ENCODE results near the gene FYN. TPM values are rescaled to one million over a fixed set of nuclear protein-coding genes. Genes with fewer than 3 reads are reported as not detected.

FYN gene
- total RNA-seq, 2 experiments from 2014 or later: 266 to 323 TPM

DNA sequence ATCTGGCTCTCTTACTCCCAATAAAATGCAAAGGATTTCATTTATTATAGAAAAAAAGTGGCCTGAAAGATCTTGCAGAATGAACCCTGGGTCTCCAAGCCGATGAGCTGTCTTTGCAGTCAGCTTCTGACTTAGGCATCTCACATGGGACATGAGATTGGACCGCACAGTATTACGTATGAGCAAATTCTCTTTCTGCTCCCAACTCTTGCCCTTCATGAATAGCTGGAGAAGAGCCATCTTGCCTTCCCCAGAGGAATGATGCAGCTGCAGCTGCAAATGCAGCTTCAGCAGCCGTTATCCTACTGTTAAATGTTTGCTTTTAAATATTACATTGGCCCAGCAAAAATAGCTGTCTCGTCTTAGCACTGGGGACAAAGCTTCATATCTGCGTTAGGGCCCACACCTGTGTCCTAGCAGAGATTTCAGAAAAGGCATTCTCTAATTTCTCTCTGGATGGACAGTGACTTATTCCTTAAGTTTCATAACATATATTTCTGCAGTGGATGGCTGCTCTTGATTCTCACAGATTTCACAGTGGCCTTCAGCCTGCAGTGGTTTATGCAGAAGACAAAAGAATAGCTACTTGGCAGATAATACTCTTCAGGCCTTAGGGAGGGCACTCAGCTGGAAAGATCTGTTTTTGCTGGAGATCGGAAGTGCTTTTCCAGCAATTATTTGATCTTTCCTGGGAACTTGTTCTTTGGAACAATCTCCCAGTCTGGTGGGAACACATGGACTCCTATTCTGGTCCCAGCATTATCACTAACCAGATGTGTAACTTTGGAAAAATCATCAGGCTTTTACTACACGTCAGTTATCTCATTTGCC is 129.2 kb downstream of the FYN start:
- no peaks in the 10 kb centered on the region for H3K27me3 Mint-ChIP-seq
- DNase-seq (no peak), ATAC-seq (no peak)
- CTCF ChIA-PET: interaction anchor here (0.7 to 1.6 kb wide), 4 partner anchors 9 to 52 kb away, joined by 3 read pairs; no protein-coding TSS in a partner anchor
- no peak overlapping the region for H3K4me3 Mint-ChIP-seq
- no peaks in the 10 kb centered on the region for H3K9me3 Mint-ChIP-seq (ENCODE audit: low read depth)
- H3K27ac Mint-ChIP-seq: no peak overlapping the region
- H3K36me3 Mint-ChIP-seq: peaks cover 73% of the 10 kb centered on the region
- peaks cover 93% of the 10 kb centered on the region for H3K4me1 Mint-ChIP-seq

DNA sequence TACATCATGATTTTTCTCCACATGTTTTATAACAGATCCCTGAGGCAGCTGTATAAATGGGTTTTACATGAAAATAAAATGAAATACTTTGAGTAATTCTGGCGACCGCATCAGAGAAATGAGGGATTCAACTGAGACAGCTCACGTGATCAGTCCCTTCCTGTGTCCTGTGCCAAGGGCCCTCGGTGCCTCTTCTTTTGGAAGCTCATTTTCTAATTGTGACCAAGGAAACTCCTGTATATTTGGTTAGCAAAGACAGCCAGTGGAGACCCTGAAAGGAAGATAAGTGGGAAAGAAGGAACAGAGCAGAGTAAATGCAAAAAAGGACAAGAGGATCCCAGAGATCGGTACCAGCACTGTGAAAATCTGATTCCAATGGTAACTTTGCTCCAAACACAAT is 129.9 kb downstream of the FYN start:
- Mint-ChIP-seq H3K4me1 (peaks cover 94% of the 10 kb centered on the region), H3K27ac (peak overlapping the region; percentile 24), H3K9me3 (ENCODE audit: low read depth) (no peaks in the 10 kb centered on the region), H3K27me3 (no peaks in the 10 kb centered on the region), H3K36me3 (peaks cover 75% of the 10 kb centered on the region), H3K4me3 (no peak overlapping the region)
- DNase-seq (peak; percentile 25), ATAC-seq (no peak)
- CTCF ChIA-PET: interaction anchor here (0.7 to 1.6 kb wide), 5 partner anchors 8 to 168 kb away, joined by 3 read pairs; no protein-coding TSS in a partner anchor

DNA sequence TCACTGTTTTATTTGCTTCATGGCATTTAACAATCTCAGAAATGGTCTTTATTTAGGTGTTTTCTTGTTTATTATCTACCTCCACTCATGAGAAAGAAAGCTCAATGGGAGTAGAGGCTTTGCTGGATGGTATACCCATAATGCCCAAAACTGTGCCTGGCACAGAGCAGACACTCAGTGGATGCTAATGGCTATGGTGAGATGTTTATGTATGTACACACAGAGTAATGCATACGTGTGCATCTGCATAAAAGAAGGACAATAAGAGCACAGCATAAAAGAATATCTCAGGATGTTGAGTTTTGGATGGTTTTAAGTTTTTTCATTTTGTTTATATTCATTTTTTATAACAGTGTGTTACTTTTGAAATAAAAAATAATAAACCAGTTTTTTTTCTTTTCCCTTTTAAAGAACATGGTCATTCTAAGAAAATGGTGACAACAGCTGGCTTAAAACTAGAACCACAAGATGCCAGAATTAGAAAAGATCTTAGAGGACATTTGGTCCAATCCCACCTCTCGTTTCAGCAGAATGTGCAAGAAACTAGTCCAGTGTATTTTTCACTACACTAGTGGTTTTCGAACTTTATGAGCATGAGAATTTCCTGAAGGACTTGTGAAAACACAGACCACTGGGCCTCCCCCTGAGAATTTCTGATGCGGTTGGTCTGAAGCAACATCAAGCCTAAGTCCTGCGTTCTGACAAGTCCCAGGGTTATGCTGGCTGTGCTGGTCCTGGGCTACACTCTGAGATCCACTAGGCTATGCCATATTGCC is 131.9 kb downstream of the FYN start:
- H3K4me1 Mint-ChIP-seq: peaks cover 94% of the 10 kb centered on the region

DNA sequence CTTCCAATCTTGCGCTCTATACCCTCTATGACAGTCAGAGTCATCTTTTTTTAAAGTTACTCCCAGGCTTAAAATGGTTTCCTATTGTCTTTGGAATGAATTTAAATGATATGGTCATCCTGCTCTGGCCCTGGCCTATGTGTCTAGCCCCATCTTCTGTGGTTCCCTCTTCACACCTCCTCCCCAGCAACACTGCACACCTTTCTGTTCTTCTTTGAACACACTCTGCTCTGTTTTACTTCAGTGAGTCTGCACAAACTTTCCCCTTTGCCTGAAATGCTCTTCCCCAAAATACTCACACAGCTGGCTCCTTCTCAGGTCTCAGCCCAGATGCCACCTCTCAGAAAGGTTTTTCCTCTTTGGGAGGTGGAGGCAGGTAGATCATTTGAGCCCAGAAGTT is 132.7 kb downstream of the FYN start:
- Mint-ChIP-seq H3K4me1 (peaks cover 94% of the 10 kb centered on the region), H3K4me3 (no peak overlapping the region), H3K27ac (peak overlapping the region; percentile 17), H3K36me3 (peaks cover 76% of the 10 kb centered on the region), H3K27me3 (no peaks in the 10 kb centered on the region), H3K9me3 (ENCODE audit: low read depth) (no peaks in the 10 kb centered on the region)
- no peak for ATAC-seq
- DNase-seq: peak; percentile 16
- CTCF ChIA-PET: interaction anchor here (0.7 to 1.6 kb wide), 4 partner anchors 9 to 19 kb away, joined by 3 to 4 read pairs (median 3); no protein-coding TSS in a partner anchor

More for the DNA sequence above, 131.9 kb downstream of the FYN start:
- DNase-seq: peak; percentile 33
- peaks cover 74% of the 10 kb centered on the region for H3K36me3 Mint-ChIP-seq
- H3K27ac Mint-ChIP-seq: peak overlapping the region; percentile 55
- CTCF ChIA-PET: interaction anchor here (0.7 to 1.6 kb wide), 5 partner anchors 10 to 24 kb away, joined by 3 to 4 read pairs (median 3); no protein-coding TSS in a partner anchor
- H3K9me3 Mint-ChIP-seq (ENCODE audit: low read depth): no peaks in the 10 kb centered on the region
- no peaks in the 10 kb centered on the region for H3K27me3 Mint-ChIP-seq
- ATAC-seq: no peak
- H3K4me3 Mint-ChIP-seq: no peak overlapping the region

DNA sequence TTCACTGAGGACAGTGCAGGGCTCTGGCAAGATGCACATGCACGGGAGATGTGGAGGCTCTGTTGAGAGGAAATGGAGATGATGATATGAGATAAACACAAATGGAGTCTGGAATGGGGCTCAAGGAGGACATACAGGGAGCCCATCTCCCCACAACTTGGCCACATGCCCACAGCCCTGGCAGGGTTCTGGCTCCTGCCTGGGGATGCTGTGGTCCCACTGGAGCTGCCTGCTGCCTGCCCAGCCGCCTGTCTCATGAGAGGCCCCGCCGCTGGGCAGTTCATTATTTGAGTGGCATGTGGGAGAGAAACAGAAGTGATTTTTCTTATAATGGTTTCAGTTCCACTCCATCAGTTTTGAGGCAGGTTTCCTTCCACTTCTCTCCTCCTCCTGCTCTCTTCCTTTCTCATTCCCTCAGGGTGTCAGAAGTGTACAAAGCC is 134.0 kb downstream of the FYN start:
- Mint-ChIP-seq H3K36me3 (peaks cover 81% of the 10 kb centered on the region), H3K27ac (peak overlapping the region; percentile 65), H3K4me3 (no peak overlapping the region), H3K27me3 (no peaks in the 10 kb centered on the region), H3K9me3 (ENCODE audit: low read depth) (peaks cover 2% of the 10 kb centered on the region), H3K4me1 (peaks cover 98% of the 10 kb centered on the region)
- CTCF ChIA-PET: no interaction called here
- ATAC-seq (no peak), DNase-seq (peak; percentile 33)

DNA sequence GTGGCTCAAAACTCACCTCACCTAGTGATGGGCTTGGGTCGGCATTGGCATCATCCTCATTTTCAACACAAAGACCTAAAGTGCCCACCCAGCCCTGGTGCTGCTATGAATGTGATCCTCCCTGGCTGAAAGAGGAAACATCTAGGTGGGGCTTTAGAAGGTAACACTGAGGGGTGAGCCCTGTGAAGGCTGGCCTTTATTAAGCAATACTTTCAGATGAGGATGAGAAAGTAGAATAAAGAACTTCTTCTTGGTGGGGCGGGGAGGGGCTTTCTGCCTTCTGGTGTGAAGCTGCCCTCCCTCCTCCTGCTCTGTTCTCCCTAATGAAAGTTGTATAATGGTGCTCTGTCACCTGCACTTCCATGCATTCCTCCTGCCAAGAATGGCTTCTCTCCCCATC is 134.6 kb downstream of the FYN start:
- peak overlapping the region; percentile 55 for H3K27ac Mint-ChIP-seq
- no peak for DNase-seq

DNA sequence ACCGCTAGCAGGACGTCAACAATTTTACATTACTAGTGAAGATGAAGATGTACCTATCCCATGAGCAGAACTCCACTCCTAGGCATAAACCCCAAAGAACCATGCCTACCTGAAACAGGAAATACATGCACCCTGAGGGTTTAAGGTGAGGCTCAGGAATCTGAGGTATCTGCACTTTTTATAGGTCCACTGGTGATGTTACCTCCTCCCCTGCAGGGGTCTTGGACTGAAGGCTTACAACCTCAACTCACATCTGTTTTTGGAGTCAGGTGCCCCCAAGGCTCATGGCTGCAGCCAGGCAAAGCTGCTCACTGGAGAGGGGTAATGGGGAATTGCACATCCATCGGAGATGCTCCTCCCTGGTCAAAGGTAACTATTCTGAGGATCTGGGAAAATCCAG is 135.1 kb downstream of the FYN start:
- no peak overlapping the region for H3K4me3 Mint-ChIP-seq
- DNase-seq: no peak
- peak overlapping the region; percentile 37 for H3K27ac Mint-ChIP-seq

More for the DNA sequence above, 134.6 kb downstream of the FYN start:
- Mint-ChIP-seq H3K4me3 (no peak overlapping the region), H3K36me3 (peaks cover 81% of the 10 kb centered on the region), H3K27me3 (no peaks in the 10 kb centered on the region), H3K4me1 (peaks cover 92% of the 10 kb centered on the region), H3K9me3 (ENCODE audit: low read depth) (peaks cover 2% of the 10 kb centered on the region)
- CTCF ChIA-PET: interaction anchor here (0.9 to 2.5 kb wide), 2 partner anchors 9 to 24 kb away, joined by 3 to 12 read pairs; no protein-coding TSS in a partner anchor
- ATAC-seq: no peak

DNA sequence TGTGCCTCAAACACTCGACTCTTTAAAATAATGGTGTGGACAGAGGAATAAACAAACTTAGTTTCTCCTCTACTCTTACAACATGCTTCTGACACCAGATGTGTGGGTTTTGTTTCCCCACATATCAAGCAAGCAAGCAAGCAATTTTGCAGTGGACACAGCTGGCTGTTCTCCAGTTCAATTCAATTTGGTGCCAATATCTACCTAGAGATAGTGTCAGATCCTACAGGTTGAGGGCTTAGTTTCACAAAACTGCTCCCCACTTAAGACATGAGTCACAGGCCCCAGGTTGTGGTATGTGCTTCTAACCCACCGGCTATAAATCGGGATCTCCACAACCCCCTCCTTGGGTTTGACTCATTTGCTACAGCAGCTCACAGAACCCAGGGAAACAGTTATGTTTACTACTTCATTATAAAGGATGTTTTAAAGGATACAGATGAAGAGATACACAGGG is 136.2 kb downstream of the FYN start:
- peaks cover 6% of the 10 kb centered on the region for H3K9me3 Mint-ChIP-seq (ENCODE audit: low read depth)
- peaks cover 84% of the 10 kb centered on the region for H3K36me3 Mint-ChIP-seq
- no peaks in the 10 kb centered on the region for H3K27me3 Mint-ChIP-seq
- H3K4me1 Mint-ChIP-seq: peaks cover 90% of the 10 kb centered on the region
- no peak overlapping the region for H3K4me3 Mint-ChIP-seq
- ATAC-seq (peak; percentile 80), DNase-seq (peak; percentile 75)
- CTCF ChIA-PET: interaction anchor here (1.0 to 2.5 kb wide), 5 partner anchors 10 to 40 kb away, joined by 3 to 12 read pairs (median 5); no protein-coding TSS in a partner anchor
- H3K27ac Mint-ChIP-seq: peak overlapping the region; percentile 37

More for the DNA sequence above, 135.1 kb downstream of the FYN start:
- Mint-ChIP-seq H3K36me3 (peaks cover 81% of the 10 kb centered on the region), H3K27me3 (no peaks in the 10 kb centered on the region), H3K4me1 (peaks cover 89% of the 10 kb centered on the region), H3K9me3 (ENCODE audit: low read depth) (peaks cover 4% of the 10 kb centered on the region)
- CTCF ChIA-PET: interaction anchor here (0.9 to 2.5 kb wide), 4 partner anchors 10 to 25 kb away, joined by 3 to 12 read pairs (median 6); no protein-coding TSS in a partner anchor
- no peak for ATAC-seq

DNA sequence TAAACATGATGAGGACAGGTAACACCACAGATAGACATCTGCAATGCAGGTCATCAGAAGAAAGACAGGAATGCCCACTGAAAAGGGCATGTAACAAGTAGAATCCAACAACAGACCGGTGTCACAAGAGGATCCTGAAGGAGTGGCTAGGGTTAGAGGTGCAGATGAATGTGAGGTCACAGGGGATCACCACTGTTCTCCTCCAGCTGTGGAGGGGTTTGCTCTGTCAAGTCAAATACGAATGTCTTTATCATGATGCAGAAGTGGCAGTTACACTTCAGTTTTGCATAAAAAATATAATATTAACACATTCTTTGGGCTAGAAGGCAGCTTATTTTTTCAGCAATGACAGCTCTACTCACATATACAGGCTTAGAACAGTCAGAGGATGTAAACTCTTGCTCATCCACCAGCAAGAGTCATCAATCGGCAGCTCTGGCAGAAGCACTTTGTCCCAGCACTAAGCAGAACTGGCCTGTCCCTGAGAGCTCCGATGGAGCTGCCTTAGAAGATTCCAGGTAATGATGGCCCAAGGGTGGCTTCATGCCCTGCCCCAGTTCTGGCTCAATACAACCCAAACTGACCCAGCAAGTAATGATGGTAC is 137.1 kb downstream of the FYN start:
- CTCF ChIA-PET: interaction anchor here (0.8 to 2.5 kb wide), 6 partner anchors 9 to 202 kb away, joined by 3 to 12 read pairs (median 6); no protein-coding TSS in a partner anchor
- H3K4me3 Mint-ChIP-seq: no peak overlapping the region
- H3K27ac Mint-ChIP-seq: peak overlapping the region; percentile 64
- peaks cover 83% of the 10 kb centered on the region for H3K36me3 Mint-ChIP-seq
- ATAC-seq: no peak
- DNase-seq: no peak
- H3K4me1 Mint-ChIP-seq: peaks cover 89% of the 10 kb centered on the region
- H3K9me3 Mint-ChIP-seq (ENCODE audit: low read depth): peaks cover 6% of the 10 kb centered on the region
- H3K27me3 Mint-ChIP-seq: no peaks in the 10 kb centered on the region

DNA sequence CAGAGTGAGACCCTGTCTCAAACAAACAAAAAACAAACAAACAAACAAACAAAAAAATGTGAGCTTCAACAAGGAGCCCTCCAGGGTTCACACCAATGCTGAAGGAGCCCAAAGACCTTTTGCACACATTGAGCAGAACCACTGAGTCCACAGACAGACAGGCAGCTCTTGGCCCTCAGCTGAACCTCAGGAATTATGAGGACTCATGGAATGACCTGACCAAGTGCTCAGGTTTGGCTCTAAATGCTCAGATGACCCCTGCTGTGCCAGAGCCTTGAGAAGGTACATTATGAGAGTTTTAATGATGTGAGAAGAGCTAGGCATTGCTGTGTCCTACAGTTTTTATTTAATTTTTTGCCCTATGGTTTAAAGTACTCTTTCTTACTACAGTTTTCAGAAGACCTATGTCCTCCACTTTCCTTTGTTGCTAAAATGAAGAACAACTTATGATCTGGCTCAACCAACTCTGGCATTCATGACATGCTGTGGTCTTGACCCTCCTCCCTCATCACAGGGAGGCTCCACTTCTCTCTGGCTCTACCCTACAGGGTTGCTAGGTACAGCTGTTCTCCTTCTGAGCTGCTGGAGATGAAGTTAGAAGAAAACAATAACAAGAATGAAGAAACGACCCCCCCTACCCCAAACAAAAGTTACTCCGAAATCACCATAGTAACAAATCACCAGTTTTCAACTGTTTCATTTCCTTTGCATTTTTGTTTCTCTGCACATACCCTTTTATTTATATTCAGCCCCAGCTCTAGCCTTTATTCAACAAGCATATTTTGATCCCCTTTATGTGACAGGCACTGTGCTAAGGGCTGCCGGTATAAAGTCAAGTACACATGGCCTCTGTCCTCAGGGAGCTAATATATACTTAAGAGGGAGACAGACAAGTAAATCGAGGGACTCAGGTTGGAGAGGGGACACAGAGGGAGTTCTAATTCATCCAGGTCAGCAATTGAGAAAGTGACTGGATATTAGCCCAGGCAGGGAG is 138.9 kb downstream of the FYN start:
- H3K27ac Mint-ChIP-seq: peak overlapping the region; percentile 51
- H3K4me3 Mint-ChIP-seq: no peak overlapping the region
- CTCF ChIA-PET: interaction anchor here (0.6 to 1.9 kb wide), 6 partner anchors 8 to 26 kb away, joined by 3 to 6 read pairs (median 4); no protein-coding TSS in a partner anchor
- peaks cover 81% of the 10 kb centered on the region for H3K4me1 Mint-ChIP-seq
- DNase-seq (no peak), ATAC-seq (no peak)
- peaks cover 6% of the 10 kb centered on the region for H3K9me3 Mint-ChIP-seq (ENCODE audit: low read depth)
- peaks cover 79% of the 10 kb centered on the region for H3K36me3 Mint-ChIP-seq
- no peaks in the 10 kb centered on the region for H3K27me3 Mint-ChIP-seq

DNA sequence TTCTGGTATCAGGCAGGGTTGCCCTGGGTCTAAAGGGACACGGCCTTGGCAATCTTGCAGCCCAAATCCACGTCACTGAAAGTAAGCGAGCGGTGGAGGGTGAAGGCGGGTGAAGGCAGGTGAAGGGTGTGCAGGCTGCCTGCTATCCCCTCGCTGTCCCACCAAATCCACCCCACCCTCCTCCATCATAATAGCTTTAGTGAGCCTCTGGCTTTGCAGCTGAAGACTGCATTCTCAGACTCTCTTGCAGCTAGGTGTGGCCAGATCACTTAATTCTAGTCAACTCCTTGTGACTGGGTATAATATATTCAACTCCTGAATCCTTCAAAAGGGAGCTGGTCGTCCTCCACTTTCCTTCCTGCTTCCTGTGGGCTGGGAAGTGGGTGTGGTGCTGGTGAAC is 140.9 kb downstream of the FYN start:
- H3K4me1 Mint-ChIP-seq: peaks cover 66% of the 10 kb centered on the region
- DNase-seq: no peak
- no peak overlapping the region for H3K27ac Mint-ChIP-seq
- no peaks in the 10 kb centered on the region for H3K27me3 Mint-ChIP-seq
- H3K9me3 Mint-ChIP-seq (ENCODE audit: low read depth): peaks cover 6% of the 10 kb centered on the region
- CTCF ChIA-PET: interaction anchor here (0.9 kb wide), 1 partner anchor 20 kb away, joined by 3 read pairs; no protein-coding TSS in a partner anchor
- peaks cover 69% of the 10 kb centered on the region for H3K36me3 Mint-ChIP-seq
- ATAC-seq: no peak
- no peak overlapping the region for H3K4me3 Mint-ChIP-seq

Measured in activated CD8-positive, alpha-beta memory T cell treated with anti-CD3 and anti-CD28 coated beads, Interleukin-2, amount 10 ng/mL, durations not matched to agents 7 days and 5 days (primary cell).